HG03045 (cell line): ENCODE results near the gene RIPK4.

Experiments
- ATAC-seq: cut with Tn5 transposase; IDR thresholded peaks from one replicate; pipeline ENCODE4 v1.9.1; 2021; ENCODE audit warnings: mild to moderate bottlenecking, moderate library complexity; ENCODE audit not compliant: unreplicated experiment

The RIPK4 gene

GRCh38 chr21:41769933-41770332 lies 3.1 kb upstream of the RIPK4 start:
- ATAC-seq, result no peak

GRCh38 chr21:41769521-41769920 lies 2.7 kb upstream of the RIPK4 start:
- no peak for ATAC-seq

GRCh38 chr21:41769111-41769510 lies 2.3 kb upstream of the RIPK4 start:
- no peak for ATAC-seq

- ATAC-seq, result no peak
Observed at GRCh38 chr21:41768437-41769042, 1.7 kb upstream of the RIPK4 start.

GRCh38 chr21:41767606-41768436 lies 969 bp upstream of the RIPK4 start:
- ATAC-seq, result no peak

GRCh38 chr21:41765973-41766882 lies 624 bp downstream of the RIPK4 start:
- ATAC-seq, result no peak

GRCh38 chr21:41765420-41765821 lies 1.4 kb downstream of the RIPK4 start:
- no peak for ATAC-seq

- ATAC-seq, result no peak
Observed at GRCh38 chr21:41764558-41765419, 2.1 kb downstream of the RIPK4 start.

GRCh38 chr21:41763996-41764395 lies 2.9 kb downstream of the RIPK4 start:
- no peak for ATAC-seq

GRCh38 chr21:41763398-41763931 lies 3.4 kb downstream of the RIPK4 start:
- ATAC-seq, result no peak

GRCh38 chr21:41762753-41763152 lies 4.1 kb downstream of the RIPK4 start:
- ATAC-seq, result no peak

GRCh38 chr21:41761934-41762635 lies 4.8 kb downstream of the RIPK4 start:
- no peak for ATAC-seq

GRCh38 chr21:41761211-41761933 lies 5.5 kb downstream of the RIPK4 start:
- no peak for ATAC-seq

- ATAC-seq, result no peak
Observed at GRCh38 chr21:41760411-41760810, 6.4 kb downstream of the RIPK4 start.

- no peak for ATAC-seq
Observed at GRCh38 chr21:41759926-41760325, 6.9 kb downstream of the RIPK4 start.

GRCh38 chr21:41759214-41759840 lies 7.5 kb downstream of the RIPK4 start:
- no peak for ATAC-seq

GRCh38 chr21:41758550-41758949 lies 8.3 kb downstream of the RIPK4 start:
- ATAC-seq, result no peak

- ATAC-seq, result no peak
Observed at GRCh38 chr21:41755934-41756773, 10.7 kb downstream of the RIPK4 start.
